Ovary (tissue), 3 donors: Measurements from ENCODE around the gene GNA12.

Experiments
- CTCF ChIP-seq, 3 donors: fragments of 450-650 bp in 2 of 3; fragments of 200-600 bp in 1 of 3; IDR thresholded peaks; one replicate each; pipeline versions ENCODE4 v1.5.1 to v1.8.0; 2016 to 2022; ENCODE audit warnings: antibody characterized with exemption in 3 of 3, mild to moderate bottlenecking in 1 of 3
- EP300 ChIP-seq: sonication (generic); formaldehyde crosslinking; IDR thresholded peaks from one replicate; pipeline ENCODE4 v1.6.1; 2017; ENCODE audit warnings: antibody characterized with exemption
- POLR2A ChIP-seq: fragments of 450-650 bp; IDR thresholded peaks from one replicate; pipeline ENCODE4 v1.6.1; 2017; ENCODE audit warnings: antibody characterized with exemption, mild to moderate bottlenecking, moderate library complexity
- donor health status: DM: no; HTN: no; CAD: no.

GRCh38 chr7:2884161-2884560 lies 40.1 kb upstream of the GNA12 start:
- no peak for TF ChIP-seq POLR2A
- no peak for TF ChIP-seq CTCF (IDR thresholded peaks at IDR 0.05)
- TF ChIP-seq EP300 = no peak
